ENCODE results near the gene AGPAT4. TPM values are rescaled to one million over a fixed set of nuclear protein-coding genes. Genes with fewer than 3 reads are reported as not detected.
"Not testable (repeated sequence)": the region's sequence is repeated elsewhere in the genome, so short reads cannot be mapped to it uniquely, and the experiment has no call there.

The AGPAT4 gene
- total RNA-seq, 2 donors from 2014 or later: 3.6 to 9.2 TPM

GRCh38 chr6:161313940-161314509, 40.2 kb upstream of the AGPAT4 start:
- H3K9ac ChIP-seq (ENCODE audit: low read depth in 2 of 2, low read length in 2 of 2): no peak overlapping the region
- no peak overlapping the region for H3K27ac ChIP-seq
- DNase-seq: no peak
- intact Hi-C loops (cut with DNase I): no loop called here
- no peaks in the 10 kb centered on the region for H3K36me3 ChIP-seq
- no peak overlapping the region for H3K4me3 ChIP-seq
- H3K27me3 ChIP-seq: no peaks in the 10 kb centered on the region
- H3K4me1 ChIP-seq: no peaks in the 10 kb centered on the region
- H3K9me3 ChIP-seq: no peaks in the 10 kb centered on the region
- no peak for TF ChIP-seq CTCF (IDR thresholded peaks at IDR 0.05)

- DNase-seq; H3K9me3 ChIP-seq; H3K4me1 ChIP-seq; H3K27ac ChIP-seq; H3K36me3 ChIP-seq; intact Hi-C loops (cut with DNase I); H3K9ac ChIP-seq (ENCODE audit: low read depth in 2 of 2, low read length in 2 of 2); H3K27me3 ChIP-seq; H3K4me3 ChIP-seq: not testable (repeated sequence)
Observed at GRCh38 chr6:161313475-161313874, 39.6 kb upstream of the AGPAT4 start.

GRCh38 chr6:161309774-161310173, 35.9 kb upstream of the AGPAT4 start:
- H3K4me1 ChIP-seq; H3K4me3 ChIP-seq; intact Hi-C loops (cut with DNase I); H3K9me3 ChIP-seq; H3K9ac ChIP-seq (ENCODE audit: low read depth in 2 of 2, low read length in 2 of 2); H3K27me3 ChIP-seq; H3K27ac ChIP-seq; H3K36me3 ChIP-seq; DNase-seq: not testable (repeated sequence)

GRCh38 chr6:161308075-161308655, 34.3 kb upstream of the AGPAT4 start:
- Histone ChIP-seq H3K27ac (no peak overlapping the region), H3K36me3 (no peaks in the 10 kb centered on the region), H3K4me3 (no peak overlapping the region), H3K9ac (ENCODE audit: low read depth in 2 of 2, low read length in 2 of 2) (no peak overlapping the region), H3K27me3 (no peaks in the 10 kb centered on the region), H3K4me1 (no peaks in the 10 kb centered on the region), H3K9me3 (no peaks in the 10 kb centered on the region)
- intact Hi-C loops (cut with DNase I): no loop called here
- DNase-seq: no peak
- no peak for TF ChIP-seq CTCF (IDR thresholded peaks at IDR 0.05)

GRCh38 chr6:161305860-161306259, 32.0 kb upstream of the AGPAT4 start:
- no peak for TF ChIP-seq CTCF (IDR thresholded peaks at IDR 0.05)
- H3K27ac ChIP-seq: no peak overlapping the region
- no peaks in the 10 kb centered on the region for H3K36me3 ChIP-seq
- intact Hi-C loops (cut with DNase I): no loop called here
- DNase-seq: no peak
- no peaks in the 10 kb centered on the region for H3K27me3 ChIP-seq
- H3K9me3 ChIP-seq: no peaks in the 10 kb centered on the region
- H3K4me1 ChIP-seq: no peaks in the 10 kb centered on the region
- H3K9ac ChIP-seq (ENCODE audit: low read depth in 2 of 2, low read length in 2 of 2): no peak overlapping the region
- no peak overlapping the region for H3K4me3 ChIP-seq

- Histone ChIP-seq H3K36me3 (no peaks in the 10 kb centered on the region), H3K4me3 (no peak overlapping the region), H3K4me1 (no peaks in the 10 kb centered on the region), H3K27ac (no peak overlapping the region), H3K9me3 (no peaks in the 10 kb centered on the region), H3K27me3 (no peaks in the 10 kb centered on the region), H3K9ac (ENCODE audit: low read depth in 2 of 2, low read length in 2 of 2) (no peak overlapping the region)
- TF ChIP-seq CTCF (IDR thresholded peaks at IDR 0.05): no peak
- intact Hi-C loops (cut with DNase I): no loop called here
- no peak for DNase-seq
Observed at GRCh38 chr6:161303628-161304340, 29.9 kb upstream of the AGPAT4 start.
